Liver (tissue), 2 donors: ENCODE data around the gene CBY2.

Experiments used
- CTCF ChIP-seq: fragments of 150-350 bp; IDR thresholded peaks from 2 replicates; pipeline ENCODE4 v1.5.1; 2017; ENCODE audit warnings: improper control_type of control experiment, low read depth, low read length; ENCODE audit not compliant: missing input control
- YY1 ChIP-seq: IDR thresholded peaks from 2 replicates; pipeline ENCODE4 v1.6.1; 2016; ENCODE audit warnings: antibody characterized with exemption, mild to moderate bottlenecking
- donor health status: healthy.

- TF ChIP-seq CTCF = no peak
- TF ChIP-seq YY1 = no peak
These were observed 19.1 kb downstream of the CBY2 start for GRCh38 chr13:45721203-45721731.
